HG03432 (cell line): ENCODE measurements around the gene EIF4G3.

Experiments
- ATAC-seq: cut with Tn5 transposase; IDR thresholded peaks from one replicate; pipeline ENCODE4 v1.9.1; 2021; ENCODE audit warnings: mild to moderate bottlenecking, moderate library complexity; ENCODE audit not compliant: unreplicated experiment

The EIF4G3 gene

GRCh38 chr1:20786253-20787028, 390.3 kb downstream of the EIF4G3 start:
- ATAC-seq, result peak; percentile 78

GRCh38 chr1:20785907-20786252, 390.8 kb downstream of the EIF4G3 start:
- ATAC-seq, result peak; percentile 5

- ATAC-seq, result no peak
Observed at GRCh38 chr1:20775700-20776099, 401.0 kb downstream of the EIF4G3 start.

GRCh38 chr1:20771780-20772179, 404.9 kb downstream of the EIF4G3 start:
- ATAC-seq, result no peak

GRCh38 chr1:20770314-20771087, 406.2 kb downstream of the EIF4G3 start:
- no peak for ATAC-seq

GRCh38 chr1:20767271-20767670, 409.4 kb downstream of the EIF4G3 start:
- no peak for ATAC-seq

GRCh38 chr1:20763417-20763816, 413.3 kb downstream of the EIF4G3 start:
- no peak for ATAC-seq

GRCh38 chr1:20760322-20760721, 416.4 kb downstream of the EIF4G3 start:
- no peak for ATAC-seq
